HepG2 (cell line): ENCODE results near the gene RAD17. TPM values are rescaled to one million over a fixed set of nuclear protein-coding genes. Genes with fewer than 3 reads are reported as not detected.
A peak's percentile ranks its signal among the peaks of the same experiment; 100 is the strongest.

Source experiments
- BRCA1 ChIP-seq: sonication (generic); formaldehyde crosslinking; IDR thresholded peaks from 2 replicates; pipeline ENCODE4 v1.4.0; 2020; ENCODE audit warnings: missing genetic modification reagents
- BRF2 ChIP-seq: sonication (generic); formaldehyde crosslinking; IDR thresholded peaks from 2 replicates; pipeline ENCODE4 v1.8.1; 2022; ENCODE audit warnings: mild to moderate bottlenecking, missing genetic modification reagents
- CHD2 ChIP-seq: IDR thresholded peaks from 2 replicates; pipeline ENCODE4 v1.6.1; 2011; ENCODE audit warnings: low read depth, low read length, improper control_type of control experiment
- CREBL2 ChIP-seq: sonication (generic); formaldehyde crosslinking; IDR thresholded peaks from 2 replicates; pipeline ENCODE4 v1.8.1; 2023; ENCODE audit warnings: missing genetic modification reagents, mild to moderate bottlenecking, borderline replicate concordance
- GLMP ChIP-seq: sonication (generic); formaldehyde crosslinking; IDR thresholded peaks from 2 replicates; pipeline ENCODE4 v1.9.0; 2021; ENCODE audit warnings: missing genetic modification reagents, mild to moderate bottlenecking, borderline replicate concordance
- HES4 ChIP-seq: sonication (generic); formaldehyde crosslinking; IDR thresholded peaks from 2 replicates; pipeline ENCODE4 v1.9.0; 2021; ENCODE audit warnings: mild to moderate bottlenecking, missing genetic modification reagents, borderline replicate concordance
- JDP2 ChIP-seq: sonication (generic); formaldehyde crosslinking; IDR thresholded peaks from 2 replicates; pipeline ENCODE4 v1.8.1; 2022; ENCODE audit warnings: missing genetic modification reagents, borderline replicate concordance
- KLF9 ChIP-seq: IDR thresholded peaks from 2 replicates; pipeline ENCODE4 v1.6.1; 2016; ENCODE audit warnings: low read depth
- MAFG ChIP-seq: sonication (generic); formaldehyde crosslinking; IDR thresholded peaks from 2 replicates; pipeline ENCODE4 v1.5.1; 2020; ENCODE audit warnings: mild to moderate bottlenecking, missing genetic modification reagents
- MEIS2 ChIP-seq: sonication (generic); formaldehyde crosslinking; IDR thresholded peaks from 2 replicates; pipeline ENCODE4 v1.9.0; 2021; ENCODE audit warnings: mild to moderate bottlenecking, missing genetic modification reagents
- NFKB2 ChIP-seq: sonication (generic); formaldehyde crosslinking; IDR thresholded peaks from 2 replicates; pipeline ENCODE4 v1.4.0; 2020; ENCODE audit warnings: missing genetic modification reagents, borderline replicate concordance
- NR1H2 ChIP-seq: sonication (generic); formaldehyde crosslinking; IDR thresholded peaks from 2 replicates; pipeline ENCODE4 v1.8.1; 2022; ENCODE audit warnings: low read depth, missing genetic modification reagents, borderline replicate concordance
- PAX8 ChIP-seq: sonication (generic); formaldehyde crosslinking; IDR thresholded peaks from 2 replicates; pipeline ENCODE4 v1.8.0; 2022; ENCODE audit warnings: mild to moderate bottlenecking, missing genetic modification reagents, borderline replicate concordance
- RAD21 ChIP-seq: fragments of 450-650 bp; formaldehyde crosslinking; IDR thresholded peaks from 2 replicates; pipeline ENCODE4 v1.5.0; 2020; ENCODE audit warnings: mild to moderate bottlenecking
- RARA ChIP-seq: IDR thresholded peaks from 2 replicates; pipeline ENCODE4 v1.6.1; 2016; ENCODE audit warnings: missing genetic modification reagents, missing compliant biosample characterization
- SMAD3 ChIP-seq: sonication (generic); formaldehyde crosslinking; IDR thresholded peaks from 2 replicates; pipeline ENCODE4 v1.4.0; 2020; ENCODE audit warnings: missing genetic modification reagents
- ZBTB14 ChIP-seq: sonication (generic); formaldehyde crosslinking; IDR thresholded peaks from 2 replicates; pipeline ENCODE4 v1.4.0; 2020; ENCODE audit warnings: missing genetic modification reagents
- ZFAT ChIP-seq: sonication (generic); formaldehyde crosslinking; conservative IDR thresholded peaks from 2 replicates; pipeline ENCODE4 v1.8.1; 2023; ENCODE audit warnings: missing genetic modification reagents, inconsistent platforms
- ZFP1 ChIP-seq: IDR thresholded peaks from 2 replicates; pipeline ENCODE4 v1.6.1; 2016
- ZFP36L1 ChIP-seq: sonication (generic); formaldehyde crosslinking; IDR thresholded peaks from 2 replicates; pipeline ENCODE4 v1.8.0; 2022; ENCODE audit warnings: mild to moderate bottlenecking, missing genetic modification reagents, moderate library complexity
- ZNF143 ChIP-seq: sonication (generic); formaldehyde crosslinking; IDR thresholded peaks from 2 replicates; pipeline ENCODE4 v1.4.0; 2020; ENCODE audit warnings: missing genetic modification reagents
- ZNF282 ChIP-seq: fragments of 450-650 bp; IDR thresholded peaks from 2 replicates; pipeline ENCODE4 v1.6.1; 2018; ENCODE audit not compliant: partially characterized antibody
- ZNF496 ChIP-seq: sonication (generic); formaldehyde crosslinking; IDR thresholded peaks from 2 replicates; pipeline ENCODE4 v1.8.1; 2023; ENCODE audit warnings: mild to moderate bottlenecking, moderate library complexity, missing genetic modification reagents; ENCODE audit not compliant: insufficient replicate concordance
- ZNF563 ChIP-seq: sonication (generic); formaldehyde crosslinking; IDR thresholded peaks from 2 replicates; pipeline ENCODE4 v1.8.0; 2022; ENCODE audit warnings: mild to moderate bottlenecking, moderate library complexity, missing genetic modification reagents
- polyA plus RNA-seq, 8 experiments: library from polyadenylated mRNA; depleted of rRNA in 3 of 8; stranded (reverse) in 7 of 8; unstranded in 1 of 8; fragments of >200 nt; fragmentation: Illumina TruSeq in 4 of 8; extraction: Trizol in 4 of 8; gene quantifications; 2 replicates each; pipeline versions ENCODE4 v1.2.1 to v1.2.3, GENCODE V29; 2011 to 2016; ENCODE audit warnings: low read depth in 4 of 8, missing spikeins in 1 of 8, mixed read lengths in 1 of 8; ENCODE audit not compliant: insufficient read depth in 1 of 8
- total RNA-seq, 5 experiments: library from RNA; depleted of rRNA; stranded (reverse); fragments of >200 nt; fragmentation: Illumina TruSeq; extraction: Trizol; gene quantifications; 2 replicates each; pipeline ENCODE4 v1.2.3, GENCODE V29; 2016; ENCODE audit warnings: low read depth in 1 of 5
- TF ChIP-seq, protein P1 (sequence below): IDR thresholded peaks from 2 replicates; pipeline ENCODE4 v1.6.1; 2012; ENCODE audit warnings: inconsistent platforms
- TF ChIP-seq, protein P2 (sequence below): sonication (generic); formaldehyde crosslinking; IDR thresholded peaks from 2 replicates; pipeline ENCODE4 v1.4.0; 2020; ENCODE audit warnings: mild to moderate bottlenecking, missing genetic modification reagents

RAD17 gene
- total and polyA plus RNA-seq, 2 of the 13 experiments (the other 11 are each of a cell fraction or from before 2014, with no cell fraction given), result 24.0 to 25.9 TPM

DNA sequence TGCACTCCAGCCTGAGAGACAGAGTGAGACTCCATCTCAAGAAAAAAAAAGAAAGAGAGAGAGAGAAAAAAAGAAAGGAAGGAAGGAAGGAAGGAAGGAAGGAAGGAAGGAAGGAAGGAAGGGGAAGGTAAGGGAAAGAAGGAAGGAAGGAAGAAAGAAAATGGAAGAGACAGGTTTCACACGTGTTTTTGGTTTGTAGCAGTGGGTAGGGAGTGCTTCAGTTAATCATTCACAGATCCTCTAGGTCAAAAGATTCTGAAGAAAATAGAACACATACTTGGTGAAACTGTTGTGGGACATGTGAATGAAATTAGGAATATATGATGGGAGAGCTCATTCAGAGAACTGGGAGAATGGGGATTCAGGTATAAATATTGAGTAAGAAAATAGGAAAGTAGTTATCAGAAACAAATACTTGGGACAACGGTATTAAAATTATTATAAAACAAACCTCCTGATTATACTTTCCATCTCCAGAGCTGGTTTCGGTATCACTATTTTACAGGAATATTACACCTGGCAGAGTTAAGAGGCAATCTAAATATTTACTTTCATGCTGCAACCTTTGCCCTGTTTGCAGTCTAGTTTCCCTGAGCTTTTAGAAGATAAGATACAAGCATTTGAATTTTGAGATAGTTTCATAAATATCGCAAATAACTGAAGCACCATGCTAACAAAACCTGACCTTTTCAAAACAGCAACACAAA lies 82.5 kb downstream of the RAD17 start (continued):
- TF ChIP-seq CHD2 (no peak), NR1H2 (CRISPR knock-in tag) (no peak), SMAD3 (no peak), RARA (CRISPR knock-in tag) (peak; percentile 70), KLF9 (CRISPR knock-in tag) (no peak), GLMP (CRISPR knock-in tag) (no peak), MAFG (CRISPR knock-in tag) (no peak), ZFP36L1 (CRISPR knock-in tag) (no peak), ZNF143 (CRISPR knock-in tag) (no peak), ZBTB14 (CRISPR knock-in tag) (no peak), JDP2 (CRISPR knock-in tag) (no peak), CREBL2 (CRISPR knock-in tag) (no peak), RAD21 (CRISPR knock-in tag) (no peak), BRF2 (CRISPR knock-in tag) (no peak), PAX8 (CRISPR knock-in tag) (no peak), ZNF282 (no peak), ZFAT (no peak), MEIS2 (CRISPR knock-in tag) (no peak), ZNF563 (CRISPR knock-in tag) (no peak), BRCA1 (CRISPR knock-in tag) (no peak), NFKB2 (CRISPR knock-in tag) (no peak), ZFP1 (CRISPR knock-in tag) (no peak), ZNF496 (CRISPR knock-in tag) (no peak), HES4 (CRISPR knock-in tag) (no peak)
- TF ChIP-seq, protein P1, sequence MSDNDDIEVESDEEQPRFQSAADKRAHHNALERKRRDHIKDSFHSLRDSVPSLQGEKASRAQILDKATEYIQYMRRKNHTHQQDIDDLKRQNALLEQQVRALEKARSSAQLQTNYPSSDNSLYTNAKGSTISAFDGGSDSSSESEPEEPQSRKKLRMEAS, result no peak
- TF ChIP-seq, protein P2, sequence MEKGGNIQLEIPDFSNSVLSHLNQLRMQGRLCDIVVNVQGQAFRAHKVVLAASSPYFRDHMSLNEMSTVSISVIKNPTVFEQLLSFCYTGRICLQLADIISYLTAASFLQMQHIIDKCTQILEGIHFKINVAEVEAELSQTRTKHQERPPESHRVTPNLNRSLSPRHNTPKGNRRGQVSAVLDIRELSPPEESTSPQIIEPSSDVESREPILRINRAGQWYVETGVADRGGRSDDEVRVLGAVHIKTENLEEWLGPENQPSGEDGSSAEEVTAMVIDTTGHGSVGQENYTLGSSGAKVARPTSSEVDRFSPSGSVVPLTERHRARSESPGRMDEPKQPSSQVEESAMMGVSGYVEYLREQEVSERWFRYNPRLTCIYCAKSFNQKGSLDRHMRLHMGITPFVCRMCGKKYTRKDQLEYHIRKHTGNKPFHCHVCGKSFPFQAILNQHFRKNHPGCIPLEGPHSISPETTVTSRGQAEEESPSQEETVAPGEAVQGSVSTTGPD (CRISPR knock-in tag), result no peak
